Measurements from ENCODE around the gene TMEFF2.

GRCh38 chr2:192194866-192195547 is at the start of gene TMEFF2:
- no peak for TF ChIP-seq CTCF (conservative IDR thresholded peaks at IDR 0.05; ENCODE audit: low read length)
- no peak for TF ChIP-seq EZH2phosphoT487 (IDR thresholded peaks at IDR 0.05; ENCODE audit: borderline replicate concordance, low read depth, low read length)
